ENCODE measurements around the gene CASZ1. TPM values are rescaled to one million over a fixed set of nuclear protein-coding genes. Genes with fewer than 3 reads are reported as not detected.

The CASZ1 gene
- polyA plus RNA-seq, 1 experiment = 0.06 TPM

DNA sequence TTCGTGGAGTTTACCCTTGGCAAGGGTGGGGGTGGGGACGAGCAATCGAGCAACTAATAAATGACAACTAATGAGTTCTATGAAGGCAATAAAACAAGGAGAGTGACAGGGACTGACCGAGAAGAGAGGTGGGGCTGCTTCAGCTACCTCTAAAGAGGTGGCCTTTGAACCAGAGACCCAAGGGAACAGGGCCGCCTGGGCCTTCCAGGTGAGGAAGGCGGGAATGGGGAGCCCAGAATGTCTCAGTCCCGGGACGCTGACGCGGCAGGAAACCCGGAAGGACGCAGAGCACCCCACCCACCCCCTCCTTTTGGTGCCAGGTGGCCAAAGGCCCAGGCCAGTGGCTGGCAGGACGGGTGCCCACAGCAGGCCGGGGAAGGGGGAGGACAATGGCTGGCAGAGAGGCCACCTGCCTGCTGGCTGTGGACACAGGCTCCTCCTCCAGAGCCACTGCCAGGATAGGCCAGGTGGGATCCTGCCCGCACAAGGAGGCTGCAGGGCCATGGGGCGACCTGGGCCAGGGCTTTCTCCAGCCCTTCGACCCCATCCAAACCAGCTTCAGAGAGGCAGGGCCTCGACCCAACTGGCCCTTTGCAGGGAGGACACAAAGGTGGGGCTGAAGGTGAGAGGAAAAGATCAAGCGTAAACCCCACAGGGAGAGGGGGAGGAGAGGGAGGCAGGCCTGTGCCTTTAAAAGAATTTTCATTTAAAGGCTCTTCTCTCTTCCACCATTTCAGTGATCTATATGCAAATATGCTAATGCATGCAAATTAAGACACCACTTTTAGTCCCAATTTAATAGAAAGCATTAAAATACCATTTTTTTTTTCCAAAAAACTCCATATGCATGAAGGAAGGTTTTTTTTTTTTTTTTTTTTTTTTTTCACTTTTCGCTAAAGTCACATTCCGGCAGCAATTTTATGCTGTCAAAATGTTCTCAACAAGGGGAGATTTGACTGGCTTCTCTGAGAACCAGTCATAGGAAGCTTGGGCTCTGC is 58.1 kb downstream of the CASZ1 start:
- POLR2A ChIA-PET = no interaction called here
- peaks cover 37% of the 10 kb centered on the region for H3K27me3 ChIP-seq (ENCODE audit: control insufficient read depth, insufficient read depth, low read length)

DNA sequence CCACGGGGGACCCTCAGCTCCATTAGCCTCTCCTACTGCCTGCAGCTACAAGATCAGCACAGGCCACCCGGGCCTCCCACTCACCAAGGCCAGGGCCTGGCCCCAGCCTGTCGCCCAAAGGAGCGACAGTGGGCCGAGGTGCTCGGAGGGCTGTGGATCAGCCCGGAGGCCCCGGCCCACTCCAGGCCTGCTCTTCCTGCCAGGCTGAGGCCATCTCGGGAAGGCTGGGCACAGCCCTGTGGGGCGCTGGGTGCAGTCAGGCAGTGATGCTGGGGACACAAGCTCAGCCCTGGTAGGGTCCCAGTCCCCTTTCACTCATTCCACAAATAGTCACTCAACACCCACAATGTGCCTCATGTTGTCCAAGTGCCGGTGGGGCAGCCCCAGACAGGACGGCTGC is 58.8 kb downstream of the CASZ1 start:
- ChIA-PET POLR2A (no interaction called here), CTCF (no interaction called here)
- TF ChIP-seq, protein P1, sequence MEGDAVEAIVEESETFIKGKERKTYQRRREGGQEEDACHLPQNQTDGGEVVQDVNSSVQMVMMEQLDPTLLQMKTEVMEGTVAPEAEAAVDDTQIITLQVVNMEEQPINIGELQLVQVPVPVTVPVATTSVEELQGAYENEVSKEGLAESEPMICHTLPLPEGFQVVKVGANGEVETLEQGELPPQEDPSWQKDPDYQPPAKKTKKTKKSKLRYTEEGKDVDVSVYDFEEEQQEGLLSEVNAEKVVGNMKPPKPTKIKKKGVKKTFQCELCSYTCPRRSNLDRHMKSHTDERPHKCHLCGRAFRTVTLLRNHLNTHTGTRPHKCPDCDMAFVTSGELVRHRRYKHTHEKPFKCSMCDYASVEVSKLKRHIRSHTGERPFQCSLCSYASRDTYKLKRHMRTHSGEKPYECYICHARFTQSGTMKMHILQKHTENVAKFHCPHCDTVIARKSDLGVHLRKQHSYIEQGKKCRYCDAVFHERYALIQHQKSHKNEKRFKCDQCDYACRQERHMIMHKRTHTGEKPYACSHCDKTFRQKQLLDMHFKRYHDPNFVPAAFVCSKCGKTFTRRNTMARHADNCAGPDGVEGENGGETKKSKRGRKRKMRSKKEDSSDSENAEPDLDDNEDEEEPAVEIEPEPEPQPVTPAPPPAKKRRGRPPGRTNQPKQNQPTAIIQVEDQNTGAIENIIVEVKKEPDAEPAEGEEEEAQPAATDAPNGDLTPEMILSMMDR (IDR thresholded peaks at IDR 0.05; ENCODE audit: low read depth, low read length) = no peak
- Histone ChIP-seq H3K9me3 (ENCODE audit: control insufficient read depth, insufficient read depth, low read length) (no peaks in the 10 kb centered on the region; the same call in 1 of the 2 replicates), H3K4me3 (ENCODE audit: low read depth, low read length) (no peak overlapping the region), H3K27ac (ENCODE audit: low read depth, low read length) (no peak overlapping the region), H3K27me3 (ENCODE audit: control insufficient read depth, insufficient read depth, low read length) (peaks cover 39% of the 10 kb centered on the region)
- DNase-seq (ENCODE audit: low read depth, low spot score) = no peak

More for the DNA sequence above, 58.1 kb downstream of the CASZ1 start:
- no peak for DNase-seq (ENCODE audit: low read depth, low spot score)
- Histone ChIP-seq H3K4me3 (ENCODE audit: low read depth, low read length) (no peak overlapping the region), H3K9me3 (ENCODE audit: control insufficient read depth, insufficient read depth, low read length) (no peaks in the 10 kb centered on the region; the same call in 1 of the 2 replicates), H3K27ac (ENCODE audit: low read depth, low read length) (no peak overlapping the region)
- TF ChIP-seq, protein P1 (IDR thresholded peaks at IDR 0.05; ENCODE audit: low read depth, low read length) = no peak
- CTCF ChIA-PET = interaction anchor here (0.7 kb wide), 1 partner anchor 13 kb away, joined by 6 read pairs; no protein-coding TSS in a partner anchor

DNA sequence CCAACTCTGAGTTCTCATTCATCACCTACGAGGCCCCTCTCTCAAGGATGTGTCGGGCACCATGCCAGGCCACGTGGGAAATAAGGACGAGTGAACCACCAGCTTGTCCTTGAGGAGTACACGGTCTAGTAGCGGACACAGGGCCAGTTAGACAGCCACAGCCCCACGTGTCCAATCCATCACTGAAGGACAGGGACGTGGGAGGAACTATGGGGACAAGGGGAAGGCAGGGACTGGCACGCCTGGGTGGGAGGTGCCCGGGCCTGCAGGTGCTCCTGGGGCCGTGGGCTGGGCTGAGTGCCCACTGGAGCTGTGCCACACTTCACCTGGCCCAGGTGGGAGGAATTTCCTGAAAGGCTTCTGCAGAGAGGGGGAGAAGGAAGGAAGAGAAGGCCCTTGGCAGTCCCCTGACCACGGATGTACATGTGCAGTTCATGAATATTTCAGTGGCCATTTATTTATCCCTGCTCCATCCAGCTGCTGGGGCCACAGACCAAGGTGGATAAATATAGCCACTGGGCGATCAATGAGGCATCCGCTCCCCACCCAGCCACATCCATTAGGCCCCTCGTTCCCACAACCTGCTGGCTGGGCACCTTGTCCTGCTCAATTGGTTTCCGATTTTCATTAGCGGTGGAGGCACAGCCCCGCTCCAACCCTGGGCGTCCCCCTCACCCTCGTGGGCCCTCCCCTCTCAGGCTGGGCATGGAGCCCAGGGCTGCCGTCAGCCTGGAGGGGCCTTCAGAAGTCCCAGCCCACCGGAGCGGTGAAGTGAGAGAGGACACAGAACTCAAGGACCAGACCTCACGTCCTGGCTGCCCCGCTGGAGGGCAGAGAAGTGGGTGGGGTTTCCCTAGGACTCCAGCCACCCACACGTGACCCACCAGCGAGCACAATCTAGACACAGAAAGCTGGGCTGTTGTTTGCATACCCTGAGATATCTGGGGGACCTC is 59.5 kb downstream of the CASZ1 start:
- H3K27ac ChIP-seq (ENCODE audit: low read depth, low read length) = no peak overlapping the region
- peaks cover 34% of the 10 kb centered on the region for H3K27me3 ChIP-seq (ENCODE audit: control insufficient read depth, insufficient read depth, low read length)
- TF ChIP-seq, protein P1 (IDR thresholded peaks at IDR 0.05; ENCODE audit: low read depth, low read length) = no peak
- H3K9me3 ChIP-seq (ENCODE audit: control insufficient read depth, insufficient read depth, low read length) = no peaks in the 10 kb centered on the region; the same call in 1 of the 2 replicates
- DNase-seq (ENCODE audit: low read depth, low spot score) = no peak
- H3K4me3 ChIP-seq (ENCODE audit: low read depth, low read length) = no peak overlapping the region
- ChIA-PET POLR2A (no interaction called here), CTCF (no interaction called here)

DNA sequence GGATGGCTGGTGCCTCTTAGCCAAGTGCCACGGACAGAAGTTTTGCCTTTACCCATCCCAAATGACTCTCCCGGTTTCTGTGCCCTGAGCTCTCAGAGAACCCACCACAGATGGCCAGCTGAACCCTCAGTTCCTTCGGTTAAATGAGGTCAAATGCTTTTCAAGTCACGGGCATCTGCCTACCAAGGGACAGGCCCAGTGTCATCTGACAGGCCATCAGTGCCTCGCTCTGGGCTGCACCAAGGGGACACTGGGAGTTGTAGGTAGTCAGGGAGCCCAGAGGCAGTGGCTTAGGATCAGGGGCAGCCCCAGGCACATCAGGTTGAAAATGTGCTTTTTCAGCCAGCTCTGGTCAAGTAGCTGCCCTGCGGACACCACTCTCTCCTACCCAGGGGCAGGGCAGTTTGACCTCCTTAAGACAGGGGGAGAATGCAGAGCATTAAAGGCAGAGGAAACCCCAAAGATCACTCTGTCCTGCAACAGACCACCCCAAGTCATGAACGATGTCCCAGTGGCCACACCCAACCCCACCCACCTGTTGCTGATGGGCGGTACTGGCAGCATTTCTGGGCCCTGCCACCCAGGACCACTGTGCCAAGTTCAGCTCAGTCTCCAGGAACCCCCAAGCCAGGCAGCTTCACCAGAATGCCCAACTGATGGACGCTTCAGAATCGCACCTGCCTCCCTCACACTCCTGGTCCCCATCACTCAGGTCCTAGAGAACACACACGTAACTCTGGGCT is 60.7 kb downstream of the CASZ1 start:
- Histone ChIP-seq H3K4me3 (ENCODE audit: low read depth, low read length) (no peak overlapping the region), H3K27me3 (ENCODE audit: control insufficient read depth, insufficient read depth, low read length) (peaks cover 29% of the 10 kb centered on the region), H3K27ac (ENCODE audit: low read depth, low read length) (no peak overlapping the region), H3K9me3 (ENCODE audit: control insufficient read depth, insufficient read depth, low read length) (no peaks in the 10 kb centered on the region; the same call in 1 of the 2 replicates)
- TF ChIP-seq, protein P1 (IDR thresholded peaks at IDR 0.05; ENCODE audit: low read depth, low read length) = no peak
- ChIA-PET CTCF (no interaction called here), POLR2A (no interaction called here)
- no peak for DNase-seq (ENCODE audit: low read depth, low spot score)
